Measurements from ENCODE around the gene CTDSP2. TPM values are rescaled to one million over a fixed set of nuclear protein-coding genes. Genes with fewer than 3 reads are reported as not detected.

Gene CTDSP2
- total RNA-seq, 1 donor = 64.8 TPM

DNA sequence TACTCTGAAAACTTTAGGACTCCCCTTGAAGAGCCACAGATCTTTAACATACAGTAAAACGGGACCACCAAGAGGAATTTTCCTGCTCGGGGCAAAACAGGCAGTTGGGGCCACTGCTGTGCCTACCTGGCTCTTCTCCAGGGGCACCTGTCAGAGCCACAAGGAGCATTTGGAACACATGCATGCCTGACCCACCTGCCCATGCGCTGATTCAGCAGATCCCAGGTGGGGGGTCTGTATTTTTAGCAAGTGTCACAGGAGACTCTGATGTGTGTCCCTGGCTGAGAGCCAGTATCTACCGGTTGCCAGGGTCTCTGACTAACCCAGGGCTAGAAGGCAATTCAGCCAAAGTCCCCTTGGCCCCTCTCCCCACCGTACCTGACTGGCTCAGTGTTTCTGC is 6.5 kb downstream of the CTDSP2 start:
- DNase-seq (ENCODE audit: low read depth) = no peak
- no peak for TF ChIP-seq CTCF (IDR thresholded peaks at IDR 0.05; ENCODE audit: insufficient read depth, low read depth, low read length)

DNA sequence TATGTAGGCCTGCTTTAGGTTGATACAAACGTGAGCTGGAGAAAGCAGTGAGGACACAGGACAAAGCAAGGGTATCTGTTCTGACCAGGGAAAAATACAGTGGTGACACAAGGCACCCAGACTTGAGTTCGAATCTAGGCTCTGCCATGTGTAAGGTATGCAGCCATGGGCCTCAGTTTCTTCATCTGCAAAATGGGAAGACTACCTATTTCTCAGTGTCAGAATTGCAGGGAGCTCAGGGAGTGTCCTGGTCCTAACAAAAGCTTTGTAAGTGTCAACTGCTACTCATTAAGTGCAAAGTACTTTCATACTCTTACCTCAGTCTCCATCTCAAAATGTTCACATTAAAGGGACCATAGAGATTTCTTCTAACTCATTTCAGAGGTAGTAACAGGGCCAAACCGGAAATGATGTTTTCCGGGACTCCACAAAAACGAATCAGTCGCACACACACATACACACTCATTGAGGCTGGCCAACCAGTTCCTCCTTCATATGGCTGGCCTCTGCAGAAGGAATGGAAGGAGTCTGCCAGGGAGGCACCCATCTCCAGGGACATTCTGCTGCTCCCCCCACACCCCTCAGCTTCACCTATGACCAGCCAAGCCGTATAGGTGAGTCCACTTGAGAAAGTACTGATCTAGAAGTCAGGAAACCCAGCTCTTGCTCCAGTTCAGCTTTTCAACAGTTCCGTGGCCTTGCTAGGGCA is 7.8 kb downstream of the CTDSP2 start:
- no peak for TF ChIP-seq CTCF (IDR thresholded peaks at IDR 0.05; ENCODE audit: insufficient read depth, low read depth, low read length)
- DNase-seq (ENCODE audit: low read depth) = no peak
- H3K4me3 ChIP-seq (ENCODE audit: low read depth, low read length) = no peak overlapping the region

More for the DNA sequence above, 6.5 kb downstream of the CTDSP2 start:
- H3K4me3 ChIP-seq (ENCODE audit: low read depth, low read length) = no peak overlapping the region

- DNase-seq (ENCODE audit: low read depth) = peak; percentile 61
- TF ChIP-seq CTCF (IDR thresholded peaks at IDR 0.05; ENCODE audit: insufficient read depth, low read depth, low read length) = no peak
- no peak overlapping the region for H3K4me3 ChIP-seq (ENCODE audit: low read depth, low read length)
Observed at GRCh38 chr12:57837864-57838562, 8.5 kb downstream of the CTDSP2 start.

DNA sequence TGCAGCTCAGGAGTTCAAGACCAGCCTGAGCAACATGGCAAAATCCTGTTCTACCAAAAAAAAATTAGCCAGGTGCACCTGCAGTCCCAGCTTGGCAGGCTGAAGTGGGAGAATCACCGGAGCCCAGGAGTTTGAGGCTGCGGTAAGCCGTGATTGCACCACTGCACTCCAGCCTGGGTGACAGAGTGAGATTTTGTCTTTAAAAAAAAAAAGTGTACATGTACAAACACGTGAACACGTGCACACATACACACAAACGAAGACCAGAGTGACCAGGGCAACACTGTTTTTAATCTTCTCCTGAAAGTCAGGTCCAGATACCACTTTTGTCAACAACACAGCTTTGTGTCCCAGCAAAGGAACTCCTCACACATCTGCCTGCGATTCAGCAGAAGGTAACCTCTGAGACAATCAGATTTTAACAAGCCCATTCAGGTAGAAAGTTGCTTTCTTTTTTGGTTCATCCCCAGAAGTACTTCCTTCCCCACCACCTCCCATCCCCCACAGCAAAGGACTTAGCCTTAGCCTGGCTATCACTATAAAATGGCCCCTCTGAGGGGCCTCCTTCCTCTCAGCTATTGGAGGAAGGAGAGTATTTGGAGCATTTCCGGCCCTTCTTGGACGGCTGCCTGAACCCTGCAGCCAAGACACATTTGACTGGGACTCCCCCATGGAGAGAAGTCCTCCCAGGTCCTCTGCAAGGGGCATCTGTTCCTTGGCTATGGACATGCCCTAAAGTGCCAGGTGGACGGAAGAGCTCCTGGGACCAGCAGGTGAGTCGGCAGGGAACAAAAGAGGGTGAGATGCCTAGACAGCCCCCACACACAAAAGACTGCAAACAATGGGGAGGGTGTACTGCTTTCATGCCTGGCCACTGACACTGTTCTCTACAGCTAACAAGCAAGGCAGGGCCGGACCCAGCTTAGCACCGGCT is 9.8 kb downstream of the CTDSP2 start:
- TF ChIP-seq CTCF (IDR thresholded peaks at IDR 0.05; ENCODE audit: insufficient read depth, low read depth, low read length) = no peak
- peak; percentile 90 for DNase-seq (ENCODE audit: low read depth)
- peak overlapping the region; percentile 30 for H3K4me3 ChIP-seq (ENCODE audit: low read depth, low read length)

- DNase-seq (ENCODE audit: low read depth) = no peak
- H3K4me3 ChIP-seq (ENCODE audit: low read depth, low read length) = peak overlapping the region; percentile 7
- no peak for TF ChIP-seq CTCF (IDR thresholded peaks at IDR 0.05; ENCODE audit: insufficient read depth, low read depth, low read length)
Observed at GRCh38 chr12:57835366-57836288, 10.9 kb downstream of the CTDSP2 start.

Data from fibroblast of villous mesenchyme (primary cell).